ENCODE data around the gene TYW5. TPM values are rescaled to one million over a fixed set of nuclear protein-coding genes. Genes with fewer than 3 reads are reported as not detected.

The TYW5 gene
- total RNA-seq, 4 donors from 2014 or later = 3.5 to 7.5 (median 4.3) TPM

DNA sequence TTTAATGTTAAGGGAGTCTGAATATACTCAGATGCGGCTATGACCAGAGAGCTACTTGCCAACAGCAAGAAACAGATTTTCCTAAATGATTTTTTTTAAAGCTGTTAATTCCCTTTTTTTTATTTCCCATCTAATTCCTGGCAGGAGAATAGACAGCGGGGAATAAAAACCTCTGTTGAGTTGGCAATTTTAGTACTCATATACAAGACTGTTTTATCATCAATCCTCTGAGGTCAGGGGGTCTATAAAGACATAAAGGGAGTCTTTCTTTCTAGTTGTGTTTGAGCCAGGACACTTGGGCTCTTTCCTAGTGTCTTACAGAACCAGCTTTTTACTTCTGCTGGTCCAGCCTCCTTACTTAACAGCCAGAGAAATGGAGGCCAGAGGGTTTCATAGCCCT lies 29.5 kb upstream of the TYW5 start:
- no peak overlapping the region for H3K27ac ChIP-seq (replicated peaks in 1 of 4)
- H3K36me3 ChIP-seq = no peaks in the 10 kb centered on the region
- WGBS = 62% methylated on average over 2 of the region's 2 CpGs
- no peaks in the 10 kb centered on the region for H3K9me3 ChIP-seq
- H3K4me1 ChIP-seq = peaks cover 6 to 15% (median 8%) of the 10 kb centered on the region in 4 donors
- no peaks in the 10 kb centered on the region for H3K27me3 ChIP-seq
- intact Hi-C loops (cut with DNase I) = loop anchor here (5.0 kb wide), 1 partner anchor 323 kb away; the partner anchor contains the start of gene SPATS2L
- no peak for DNase-seq (ENCODE audit: extremely low spot score)
- no peak overlapping the region for H3K4me3 ChIP-seq
- TF ChIP-seq EP300 (IDR thresholded peaks at IDR 0.05) = no peak
- TF ChIP-seq POLR2A (IDR thresholded peaks at IDR 0.05; ENCODE audit: low read depth) = no peak
- no peak for TF ChIP-seq CTCF (IDR thresholded peaks at IDR 0.05)
- no peak for TF ChIP-seq POLR2AphosphoS5 (IDR thresholded peaks at IDR 0.05)

DNA sequence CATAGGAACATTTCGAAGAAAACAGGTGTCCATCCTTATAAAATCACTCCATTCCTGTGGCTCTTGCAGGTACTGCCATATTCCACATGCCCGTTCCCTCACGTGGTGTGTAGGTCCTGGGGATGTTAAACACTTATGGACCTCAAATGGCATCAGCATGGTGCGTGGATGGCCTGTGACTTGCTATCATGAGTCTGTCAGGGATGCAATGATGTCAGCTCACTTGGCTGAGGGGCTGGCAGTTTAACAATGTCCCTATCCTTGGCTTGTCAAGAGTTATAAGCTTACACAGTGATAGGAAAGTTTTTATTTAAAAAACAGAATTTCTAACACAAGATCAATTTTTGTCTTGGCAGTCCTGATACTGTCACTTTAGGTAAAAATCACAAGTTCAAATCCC lies 28.9 kb upstream of the TYW5 start:
- Histone ChIP-seq H3K4me1 (peaks cover 8 to 19% (median 11%) of the 10 kb centered on the region in 4 donors), H3K27ac (replicated peaks in 1 of 4) (no peak overlapping the region), H3K4me3 (no peak overlapping the region), H3K36me3 (no peaks in the 10 kb centered on the region), H3K9me3 (no peaks in the 10 kb centered on the region), H3K27me3 (no peaks in the 10 kb centered on the region)
- no peak for DNase-seq (ENCODE audit: extremely low spot score)
- intact Hi-C loops (cut with DNase I) = loop anchor here (5.0 kb wide), 1 partner anchor 323 kb away; the partner anchor contains the start of gene SPATS2L
- no peak for TF ChIP-seq POLR2A (IDR thresholded peaks at IDR 0.05; ENCODE audit: low read depth)
- no peak for TF ChIP-seq EP300 (IDR thresholded peaks at IDR 0.05)
- TF ChIP-seq POLR2AphosphoS5 (IDR thresholded peaks at IDR 0.05) = no peak
- TF ChIP-seq CTCF (IDR thresholded peaks at IDR 0.05) = no peak
- 69% methylated on average over 4 of the region's 4 CpGs for WGBS

DNA sequence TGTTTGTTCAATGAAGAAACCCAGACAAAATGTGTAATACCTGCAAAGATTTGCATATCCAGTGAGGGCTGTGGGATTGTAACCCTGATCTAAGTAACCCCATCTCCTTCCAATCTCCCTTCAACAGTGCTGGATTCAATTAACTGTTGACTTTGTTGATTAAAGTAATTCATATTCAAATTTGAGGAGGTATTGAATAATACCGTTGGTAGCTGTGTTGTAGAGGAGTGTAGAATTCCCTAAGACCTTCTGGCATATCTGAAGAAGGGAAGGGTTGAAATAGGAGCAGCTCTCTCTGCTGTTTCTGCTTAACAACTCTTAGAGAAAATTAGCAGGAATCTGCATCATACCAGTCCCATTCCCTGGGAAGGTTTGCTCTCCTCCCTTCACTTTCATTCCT lies 28.2 kb upstream of the TYW5 start:
- H3K4me1 ChIP-seq = peaks cover 8 to 18% (median 10%) of the 10 kb centered on the region in 4 donors
- intact Hi-C loops (cut with DNase I) = loop anchor here (5.0 kb wide), 1 partner anchor 324 kb away; the partner anchor contains the start of gene SPATS2L
- no peak overlapping the region for H3K4me3 ChIP-seq
- no peaks in the 10 kb centered on the region for H3K9me3 ChIP-seq
- no peak for DNase-seq (ENCODE audit: extremely low spot score)
- TF ChIP-seq POLR2AphosphoS5 (IDR thresholded peaks at IDR 0.05) = no peak
- H3K36me3 ChIP-seq = no peaks in the 10 kb centered on the region
- 68% methylated on average over 1 of the region's 1 CpG for WGBS
- H3K27ac ChIP-seq (replicated peaks in 1 of 4) = no peak overlapping the region
- no peaks in the 10 kb centered on the region for H3K27me3 ChIP-seq

DNA sequence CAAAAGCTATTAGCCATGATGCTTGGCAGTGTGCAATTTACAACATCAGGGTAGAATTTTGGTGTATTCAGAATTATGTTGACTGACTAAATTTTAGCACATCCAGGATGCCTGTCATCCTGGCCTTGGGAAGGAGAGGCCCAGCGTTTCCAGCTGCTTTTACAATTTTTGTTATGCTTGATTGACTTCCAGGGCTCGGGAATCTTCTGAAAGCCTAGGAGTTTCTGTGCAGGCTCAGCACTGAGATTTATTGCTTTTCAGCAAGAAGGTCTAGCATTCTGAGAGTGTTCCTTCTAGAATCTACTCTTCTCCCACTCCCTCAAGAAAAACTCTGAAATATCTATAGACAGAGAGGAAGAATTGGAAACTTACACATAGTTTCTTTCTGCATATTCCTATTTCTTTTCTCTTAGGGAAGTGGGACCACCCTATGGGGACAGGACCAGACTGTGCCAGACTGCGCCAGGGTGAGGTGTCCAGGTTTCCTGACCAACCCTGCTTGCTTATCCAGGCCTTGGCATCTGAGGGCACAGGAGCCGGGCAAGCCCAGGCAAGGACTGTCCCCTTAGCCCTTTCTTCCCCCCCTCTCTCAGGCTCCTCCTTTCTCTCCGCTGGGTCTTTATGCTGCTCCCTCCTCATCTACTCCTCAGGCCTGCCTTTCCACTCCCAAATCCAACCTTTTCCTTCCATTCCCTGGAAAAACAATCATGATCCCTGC lies 27.0 kb upstream of the TYW5 start:
- H3K4me1 ChIP-seq = peaks cover 3 to 9% (median 7%) of the 10 kb centered on the region in 4 donors
- no peak for DNase-seq (ENCODE audit: extremely low spot score)
- TF ChIP-seq EP300 (IDR thresholded peaks at IDR 0.05) (no peak), POLR2AphosphoS5 (IDR thresholded peaks at IDR 0.05) (no peak), CTCF (IDR thresholded peaks at IDR 0.05) (no peak), POLR2A (IDR thresholded peaks at IDR 0.05; ENCODE audit: low read depth) (no peak)
- no peaks in the 10 kb centered on the region for H3K27me3 ChIP-seq
- WGBS = 89% methylated on average over 5 of the region's 5 CpGs
- intact Hi-C loops (cut with DNase I) = loop anchor here (5.0 kb wide), 1 partner anchor 325 kb away; the partner anchor contains the start of gene SPATS2L
- no peaks in the 10 kb centered on the region for H3K36me3 ChIP-seq
- H3K9me3 ChIP-seq = no peaks in the 10 kb centered on the region
- no peak overlapping the region for H3K4me3 ChIP-seq
- H3K27ac ChIP-seq (replicated peaks in 1 of 4) = no peak overlapping the region

DNA sequence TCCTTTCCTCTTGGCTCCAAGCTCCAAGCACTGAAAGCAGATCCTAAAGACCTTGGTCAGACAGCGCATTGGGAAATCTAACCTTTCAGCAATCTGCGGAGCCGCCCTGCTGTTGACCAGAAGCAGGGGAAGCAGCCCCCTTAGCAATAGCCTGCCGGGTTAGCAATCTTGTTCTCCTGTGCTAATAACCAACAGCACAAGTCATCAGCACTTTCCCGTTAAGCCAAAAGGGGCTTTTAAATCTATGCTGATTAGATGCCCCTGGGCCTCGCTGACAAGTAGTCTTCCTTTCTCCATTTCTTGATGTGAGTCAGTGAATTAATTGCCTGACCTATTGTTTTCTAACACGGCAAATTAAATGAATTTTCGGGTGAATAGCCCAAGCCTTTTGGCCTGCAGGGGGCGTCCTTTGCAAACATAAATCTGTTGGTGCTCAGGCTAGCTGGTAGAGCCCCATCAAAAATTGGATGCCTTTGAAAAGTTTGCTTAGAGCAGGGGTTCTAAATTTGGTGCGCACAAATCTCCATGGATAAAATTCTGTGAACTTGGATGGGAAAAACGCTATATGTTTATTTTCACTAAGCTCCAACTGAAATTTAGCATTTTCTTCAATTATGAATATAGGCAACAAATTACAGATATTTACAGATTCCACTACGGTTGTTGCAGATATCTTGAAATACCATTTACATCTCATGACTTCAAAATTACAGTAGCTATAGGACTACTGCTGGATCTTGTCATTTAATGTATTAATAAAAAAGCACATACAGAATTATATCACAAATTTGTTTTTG lies 24.7 kb upstream of the TYW5 start:
- WGBS = 13% methylated on average over 12 of the region's 12 CpGs
- Histone ChIP-seq H3K27ac (replicated peaks in 1 of 4) (peak overlapping the region in 1 of 4 donors; percentile 35), H3K4me1 (peaks cover 3 to 9% (median 7%) of the 10 kb centered on the region in 4 donors), H3K4me3 (peak overlapping the region in 3 of 4 donors; percentile 19 to 41 (median 28)), H3K27me3 (no peaks in the 10 kb centered on the region), H3K9me3 (no peaks in the 10 kb centered on the region), H3K36me3 (no peaks in the 10 kb centered on the region)
- TF ChIP-seq POLR2AphosphoS5 (IDR thresholded peaks at IDR 0.05) = no peak
- peak; percentile 79 to 92 (median 88) for TF ChIP-seq CTCF (IDR thresholded peaks at IDR 0.05)
- no peak for TF ChIP-seq EP300 (IDR thresholded peaks at IDR 0.05)
- peak; percentile 96 for DNase-seq (ENCODE audit: extremely low spot score)
- intact Hi-C loops (cut with DNase I) = loop anchor here (2.0 to 10.0 kb wide), 3 partner anchors 327 to 725 kb away; partner anchors contain the start of gene SPATS2L
